GM23338 (cell line): ENCODE measurements around the gene INO80.

ENCODE experiments used
- CREB1 ChIP-seq: fragments of 250-450 bp; sonication (Bioruptor Pico); IDR thresholded peaks from 2 replicates; pipeline ENCODE4 v1.5.0; 2020; ENCODE audit warnings: low read depth, mild to moderate bottlenecking, moderate library complexity
- EZH2 ChIP-seq: fragments of 200-600 bp; sonication (generic); IDR thresholded peaks from one replicate; pipeline ENCODE4 v1.8.0; 2017; ENCODE audit warnings: antibody characterized with exemption, mild to moderate bottlenecking, low read depth; ENCODE audit not compliant: unreplicated experiment
- EZH2phosphoT487 ChIP-seq: fragments of 200-600 bp; sonication (generic); IDR thresholded peaks from one replicate; pipeline ENCODE4 v1.8.1; 2018; ENCODE audit warnings: antibody characterized with exemption; ENCODE audit not compliant: unreplicated experiment
- JUNB ChIP-seq: IDR thresholded peaks from one replicate; pipeline ENCODE4 v1.6.1; 2016; ENCODE audit warnings: antibody characterized with exemption; ENCODE audit not compliant: unreplicated experiment
- POLR2AphosphoS5 ChIP-seq: IDR thresholded peaks from 2 replicates; pipeline ENCODE4 v1.6.1; 2016; ENCODE audit warnings: antibody characterized with exemption, low read depth
- ZNF462 ChIP-seq: fragments of 250-450 bp; sonication (Bioruptor Pico); IDR thresholded peaks from 2 replicates; pipeline ENCODE4 v1.5.0; 2020; ENCODE audit warnings: mild to moderate bottlenecking, moderate library complexity
- TF ChIP-seq, protein P1 (sequence below), 2 experiments: fragments of 200-600 bp in 1 of 2; sonication (generic) in 1 of 2; conservative IDR thresholded peaks; 2 replicates each; pipeline versions ENCODE4 v1.5.1 to v1.6.1; 2016 to 2017; ENCODE audit warnings: antibody characterized with exemption in 2 of 2, low read depth in 2 of 2, mild to moderate bottlenecking in 2 of 2, moderate library complexity in 1 of 2

DNA sequence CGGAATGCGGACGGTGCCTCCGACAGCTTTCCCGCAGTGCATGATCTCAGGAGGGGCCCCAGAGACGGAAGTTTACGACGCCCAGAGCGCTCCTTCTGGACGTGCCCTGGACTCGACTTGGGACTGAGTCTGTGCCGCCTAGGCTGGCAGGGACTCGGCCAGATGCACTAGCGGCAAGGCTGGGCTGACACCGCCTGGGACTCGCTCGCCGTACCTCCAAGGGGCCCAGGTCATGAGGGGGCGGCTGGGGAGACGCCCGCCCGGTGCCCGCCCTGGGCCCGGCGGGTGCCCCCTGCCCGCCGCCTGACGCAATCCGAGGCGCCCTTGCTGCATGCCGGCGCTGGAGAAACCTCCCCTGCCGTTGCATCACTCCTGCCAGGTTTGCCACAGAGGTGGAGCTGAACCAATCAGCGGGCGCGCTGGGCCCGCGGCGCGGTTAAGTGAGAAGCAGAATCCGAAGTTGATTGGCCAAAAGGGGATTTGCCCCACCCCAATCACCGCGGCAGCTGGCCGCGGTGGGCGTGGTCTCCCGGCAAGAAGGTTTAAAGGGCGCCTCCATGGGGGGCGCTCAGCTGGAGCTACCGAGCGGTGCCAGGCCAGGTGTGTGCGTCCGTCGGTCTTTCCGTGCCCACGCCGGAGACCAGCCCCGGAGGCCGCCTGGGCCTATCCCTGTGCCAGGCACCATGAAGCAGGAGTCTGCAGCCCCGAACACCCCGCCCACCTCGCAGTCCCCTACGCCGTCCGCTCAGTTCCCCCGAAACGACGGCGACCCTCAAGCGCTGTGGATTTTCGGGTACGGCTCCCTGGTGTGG lies 163.0 kb downstream of the INO80 start, which contains the start of gene CHAC1:
- TF ChIP-seq, protein P1, sequence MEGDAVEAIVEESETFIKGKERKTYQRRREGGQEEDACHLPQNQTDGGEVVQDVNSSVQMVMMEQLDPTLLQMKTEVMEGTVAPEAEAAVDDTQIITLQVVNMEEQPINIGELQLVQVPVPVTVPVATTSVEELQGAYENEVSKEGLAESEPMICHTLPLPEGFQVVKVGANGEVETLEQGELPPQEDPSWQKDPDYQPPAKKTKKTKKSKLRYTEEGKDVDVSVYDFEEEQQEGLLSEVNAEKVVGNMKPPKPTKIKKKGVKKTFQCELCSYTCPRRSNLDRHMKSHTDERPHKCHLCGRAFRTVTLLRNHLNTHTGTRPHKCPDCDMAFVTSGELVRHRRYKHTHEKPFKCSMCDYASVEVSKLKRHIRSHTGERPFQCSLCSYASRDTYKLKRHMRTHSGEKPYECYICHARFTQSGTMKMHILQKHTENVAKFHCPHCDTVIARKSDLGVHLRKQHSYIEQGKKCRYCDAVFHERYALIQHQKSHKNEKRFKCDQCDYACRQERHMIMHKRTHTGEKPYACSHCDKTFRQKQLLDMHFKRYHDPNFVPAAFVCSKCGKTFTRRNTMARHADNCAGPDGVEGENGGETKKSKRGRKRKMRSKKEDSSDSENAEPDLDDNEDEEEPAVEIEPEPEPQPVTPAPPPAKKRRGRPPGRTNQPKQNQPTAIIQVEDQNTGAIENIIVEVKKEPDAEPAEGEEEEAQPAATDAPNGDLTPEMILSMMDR (conservative IDR thresholded peaks at IDR 0.05; ENCODE audit: low read depth in 2 of 2), result no peak
- TF ChIP-seq ZNF462, result no peak
- no peak for TF ChIP-seq EZH2
- TF ChIP-seq EZH2phosphoT487, result no peak
- peak; percentile 96 for TF ChIP-seq POLR2AphosphoS5
- peak; percentile 72 for TF ChIP-seq CREB1 (CRISPR knock-in tag)
- no peak for TF ChIP-seq JUNB
